ENCODE results near the gene SF3B3.

GRCh38 chr16:70601576-70602575 is 78.3 kb downstream of the SF3B3 start:
- TF ChIP-seq POLR2AphosphoS5 (IDR thresholded peaks at IDR 0.05; ENCODE audit: borderline replicate concordance, low read depth, low read length) (no peak), EZH2 (IDR thresholded peaks at IDR 0.05) (no peak), FOXP2 (optimal IDR thresholded peaks at IDR 0.05; ENCODE audit: control extremely low read depth, extremely low read length, insufficient read depth) (no peak)
